HG02884 (cell line): Measurements from ENCODE around the gene STARD9.
"Not testable (repeated sequence)": the region's sequence is repeated elsewhere in the genome, so short reads cannot be mapped to it uniquely, and the experiment has no call there.

Experiments used
- ATAC-seq: cut with Tn5 transposase; IDR thresholded peaks from one replicate; pipeline ENCODE4 v1.9.1; 2021; ENCODE audit warnings: mild to moderate bottlenecking, moderate library complexity; ENCODE audit not compliant: unreplicated experiment

The STARD9 gene

DNA sequence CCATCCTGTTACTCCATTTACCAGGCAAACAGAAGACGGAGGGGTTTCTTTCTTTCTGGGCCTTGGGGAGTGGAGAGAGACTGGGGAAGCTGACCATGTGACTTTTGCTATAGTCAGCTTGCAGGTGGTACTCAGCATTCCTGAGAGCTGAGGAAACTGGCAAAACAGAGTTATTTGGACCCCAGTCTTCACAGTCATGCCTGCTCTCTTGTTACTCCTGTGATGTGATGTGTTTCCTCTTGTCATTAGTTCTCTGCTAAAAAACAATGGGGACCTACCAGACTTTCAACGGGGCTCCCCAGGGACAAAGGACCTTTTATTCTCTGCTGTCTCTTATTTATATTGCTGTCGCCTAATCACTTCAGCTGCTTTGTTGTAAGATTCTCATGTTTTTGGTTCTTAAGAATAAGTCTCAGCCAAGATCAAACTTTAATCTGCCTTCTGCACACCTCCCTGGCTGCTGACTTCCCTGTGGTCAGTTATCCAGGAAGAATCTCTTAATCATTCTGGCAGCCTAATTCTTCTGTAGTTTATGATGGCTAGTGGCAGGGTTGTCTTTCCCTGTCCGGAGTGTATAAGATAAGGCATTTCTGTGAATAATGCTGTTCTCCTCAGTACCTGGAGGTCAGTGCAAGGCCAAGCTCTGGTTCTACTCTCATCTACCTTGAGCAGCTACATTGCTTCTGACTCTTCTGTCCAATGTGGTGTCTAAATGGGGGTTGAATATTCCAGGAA is 8.8 kb downstream of the STARD9 start:
- no peak for ATAC-seq

DNA sequence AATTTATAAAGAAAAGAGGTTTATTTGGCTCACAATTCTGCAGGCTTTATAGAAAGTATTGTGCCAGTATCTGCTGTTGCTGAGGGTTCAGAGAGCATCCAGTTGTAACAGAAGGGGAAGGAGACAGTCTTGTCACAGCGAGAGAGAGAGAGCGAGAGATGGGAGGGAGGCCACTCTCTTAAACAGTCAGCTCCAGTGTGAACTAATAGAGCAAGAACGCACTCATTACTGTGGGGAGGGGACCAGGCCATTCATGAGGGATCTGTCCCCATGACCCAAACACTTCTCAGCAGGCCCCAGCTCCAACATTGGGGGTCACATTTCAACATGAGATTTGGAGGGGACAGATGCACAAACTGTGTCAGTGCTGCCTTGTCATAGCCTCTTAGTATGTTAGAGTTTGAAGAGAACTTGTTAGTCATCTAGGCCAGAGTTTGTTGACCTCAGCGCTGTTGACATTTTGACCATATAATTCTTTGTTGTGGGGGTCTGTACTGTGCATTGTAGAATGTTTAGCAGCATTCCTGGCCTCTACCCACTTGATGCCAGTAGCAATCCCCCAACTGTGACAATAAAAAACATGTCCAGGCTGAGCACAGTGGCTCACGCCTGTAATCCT is 15.3 kb downstream of the STARD9 start:
- no peak for ATAC-seq

DNA sequence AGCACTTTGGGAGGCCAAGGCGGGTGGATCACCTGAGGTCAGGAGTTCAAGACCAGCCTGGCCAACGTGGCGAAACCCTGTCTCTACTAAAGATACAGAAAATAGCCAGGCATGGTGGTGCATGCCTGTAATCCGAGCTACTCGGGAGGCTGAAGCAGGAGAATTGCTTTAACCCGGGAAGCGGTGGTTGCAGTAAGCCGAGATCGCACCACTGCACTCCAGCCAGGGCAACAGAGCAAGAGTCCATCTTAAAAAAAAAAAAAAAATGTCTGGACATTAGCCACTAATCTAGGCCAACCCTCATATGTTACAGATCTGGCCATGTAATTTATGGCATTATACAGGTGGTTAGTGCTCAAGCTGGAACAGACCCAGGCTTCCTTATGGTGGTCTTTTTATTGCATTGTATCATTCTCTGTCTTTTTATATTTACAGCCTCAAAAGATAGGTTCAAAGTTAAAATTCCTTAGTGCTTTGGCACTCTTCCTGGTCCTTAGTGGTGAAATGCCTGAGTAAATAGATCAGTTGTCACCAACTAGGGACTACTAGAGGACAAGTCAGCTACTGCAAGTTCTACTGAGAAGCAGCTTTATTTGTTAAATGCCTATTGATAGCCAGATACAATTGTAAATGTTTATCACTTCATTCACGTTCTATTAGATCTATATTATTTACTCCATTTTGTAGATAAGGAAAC is 16.0 kb downstream of the STARD9 start:
- ATAC-seq, result no peak

- no peak for ATAC-seq
Observed at GRCh38 chr15:42592716-42593115, 17.3 kb downstream of the STARD9 start.

- no peak for ATAC-seq
Observed at GRCh38 chr15:42593143-42593542, 17.7 kb downstream of the STARD9 start.

GRCh38 chr15:42594095-42594494 is 18.7 kb downstream of the STARD9 start:
- ATAC-seq, result no peak

GRCh38 chr15:42595626-42596240 is 20.3 kb downstream of the STARD9 start:
- no peak for ATAC-seq

DNA sequence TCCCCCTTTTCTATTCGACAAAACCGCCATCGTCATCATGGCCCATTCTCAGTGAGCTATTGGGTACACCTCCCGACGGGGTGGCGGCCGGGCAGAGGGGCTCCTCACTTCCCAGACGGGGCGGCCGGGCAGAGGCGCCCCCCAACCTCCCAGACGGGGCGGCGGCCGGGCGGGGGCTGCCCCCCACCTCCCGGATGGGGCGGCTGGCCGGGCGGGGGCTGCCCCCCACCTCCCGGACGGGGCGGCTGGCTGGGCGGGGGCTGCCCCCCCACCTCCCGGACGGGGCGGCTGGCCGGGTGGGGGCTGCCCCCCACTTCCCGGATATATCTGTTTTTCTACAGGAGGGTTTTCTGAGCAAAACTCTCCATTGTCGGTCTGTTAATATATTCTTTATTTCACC is 25.9 kb downstream of the STARD9 start:
- ATAC-seq, result not testable (repeated sequence)

GRCh38 chr15:42602501-42602900 is 27.1 kb downstream of the STARD9 start:
- ATAC-seq, result no peak

DNA sequence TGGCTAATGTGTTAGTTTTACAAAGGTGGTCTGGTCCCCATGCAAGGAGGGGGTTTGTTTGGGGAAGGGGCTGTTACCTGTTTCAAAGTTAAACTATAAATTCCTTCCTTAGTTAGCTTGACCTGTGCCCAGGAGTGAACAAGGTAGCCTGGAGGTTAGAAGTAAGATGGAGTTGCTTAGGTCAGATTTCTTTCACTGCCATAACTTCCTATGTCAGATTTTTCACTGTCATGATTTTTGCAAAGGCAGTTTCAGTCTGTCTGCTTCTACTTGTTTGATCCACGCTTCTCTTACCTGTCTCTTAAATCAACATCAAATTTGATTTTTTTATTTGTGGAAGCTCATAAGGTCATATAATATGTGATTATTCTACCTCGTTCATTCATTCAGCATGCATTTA is 28.6 kb downstream of the STARD9 start:
- no peak for ATAC-seq

DNA sequence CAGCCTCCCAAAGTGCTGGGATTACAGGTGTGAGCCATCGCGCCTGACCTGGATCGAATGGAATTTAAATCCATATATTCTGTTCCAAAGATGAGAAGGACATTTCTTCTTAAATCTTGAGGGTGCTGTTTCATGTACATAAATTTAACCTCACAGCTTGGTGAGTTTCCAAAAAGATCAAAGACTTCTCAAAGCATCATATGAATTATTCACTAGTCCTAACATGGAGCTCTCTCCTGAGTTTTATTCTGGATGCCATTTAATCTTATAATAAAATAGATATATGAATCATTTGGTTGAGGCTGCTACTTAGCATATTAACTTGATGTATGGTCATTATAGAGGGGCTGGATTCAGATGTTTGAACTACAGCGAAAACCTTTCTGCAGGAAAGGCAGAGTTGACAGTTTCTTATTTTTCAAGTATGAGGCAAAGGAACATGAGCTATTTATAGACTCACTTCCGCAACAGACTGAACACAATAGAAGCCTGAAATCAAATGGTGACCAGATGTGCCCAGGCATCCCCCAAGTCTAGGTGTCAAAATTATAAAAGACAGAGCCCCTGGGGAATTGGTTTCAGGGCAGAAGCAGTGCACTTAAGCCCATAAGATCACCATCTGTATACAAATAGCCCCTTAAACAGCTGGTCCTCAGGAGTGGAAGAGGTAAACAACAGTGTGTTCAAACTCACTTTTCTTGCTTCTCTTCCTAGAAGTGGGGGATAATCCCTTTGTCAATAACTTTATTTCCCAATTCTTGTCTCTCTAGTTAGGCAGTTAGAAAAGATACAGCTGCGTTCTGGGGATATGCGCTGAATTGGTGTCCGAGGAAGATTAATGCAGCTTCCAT is 29.7 kb downstream of the STARD9 start:
- ATAC-seq, result no peak

GRCh38 chr15:42605796-42606195 is 30.4 kb downstream of the STARD9 start:
- ATAC-seq, result no peak

GRCh38 chr15:42608110-42608531 is 32.7 kb downstream of the STARD9 start:
- ATAC-seq, result no peak

DNA sequence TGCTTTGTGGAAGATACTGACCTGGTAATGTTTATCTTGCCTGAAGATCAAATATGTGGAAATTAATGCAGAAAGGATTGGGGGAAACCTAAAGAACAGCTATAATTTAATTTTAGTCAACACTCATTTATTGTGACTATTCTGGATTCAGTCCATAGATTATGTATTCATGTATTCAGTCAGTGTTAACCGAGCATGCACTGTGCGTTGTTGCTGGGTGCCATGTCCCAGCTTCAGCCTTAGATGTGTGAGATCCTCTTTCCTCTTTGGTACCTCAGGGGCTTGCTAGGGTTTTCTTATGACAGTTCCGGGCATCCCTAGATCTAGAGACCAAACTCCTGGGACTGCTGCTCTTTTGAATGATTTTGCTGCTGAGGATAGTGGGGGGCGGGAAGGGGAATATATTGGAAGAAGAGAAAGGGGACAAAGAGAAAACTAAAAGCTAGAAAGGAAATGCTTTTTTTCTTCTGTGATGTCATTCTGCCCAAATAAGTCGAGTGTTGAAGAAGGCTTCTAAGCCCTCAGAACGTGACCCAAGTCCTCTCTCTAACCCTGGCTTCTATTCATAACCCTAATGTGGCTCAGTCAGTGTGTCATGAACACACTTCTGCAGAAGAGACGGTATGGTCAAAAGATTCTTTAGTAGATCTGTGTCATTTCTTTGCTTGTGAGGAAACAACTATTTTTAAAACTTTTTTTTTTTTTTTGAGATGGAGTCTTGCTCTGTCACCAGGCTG is 33.5 kb downstream of the STARD9 start:
- ATAC-seq, result no peak

GRCh38 chr15:42611532-42611931 is 36.1 kb downstream of the STARD9 start:
- ATAC-seq, result no peak

DNA sequence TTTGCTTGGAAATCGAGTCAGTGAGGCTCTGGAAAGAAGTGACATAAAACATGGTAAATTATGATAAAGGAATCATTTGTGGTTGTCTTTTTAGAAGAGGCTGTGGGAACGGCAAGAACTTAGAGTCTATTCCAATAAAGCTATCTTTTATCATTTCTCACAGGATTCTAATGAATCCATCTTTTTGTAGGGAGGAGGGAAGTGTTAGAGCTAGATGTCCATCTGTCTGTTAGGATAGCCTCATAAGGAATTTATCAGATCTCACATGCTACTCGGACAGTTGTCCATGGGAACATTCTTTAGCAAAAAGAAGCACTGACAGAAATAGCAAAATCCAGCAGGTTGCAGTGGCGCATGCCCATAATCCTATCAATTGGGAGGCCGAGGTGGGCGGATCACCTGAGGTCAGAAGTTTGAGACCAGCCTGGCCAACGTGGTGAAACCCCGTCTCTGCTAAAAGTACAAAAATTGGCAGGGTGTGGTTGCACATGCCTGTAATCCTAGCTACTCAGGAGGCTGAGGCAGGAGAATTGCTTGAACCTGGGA is 37.0 kb downstream of the STARD9 start:
- no peak for ATAC-seq

DNA sequence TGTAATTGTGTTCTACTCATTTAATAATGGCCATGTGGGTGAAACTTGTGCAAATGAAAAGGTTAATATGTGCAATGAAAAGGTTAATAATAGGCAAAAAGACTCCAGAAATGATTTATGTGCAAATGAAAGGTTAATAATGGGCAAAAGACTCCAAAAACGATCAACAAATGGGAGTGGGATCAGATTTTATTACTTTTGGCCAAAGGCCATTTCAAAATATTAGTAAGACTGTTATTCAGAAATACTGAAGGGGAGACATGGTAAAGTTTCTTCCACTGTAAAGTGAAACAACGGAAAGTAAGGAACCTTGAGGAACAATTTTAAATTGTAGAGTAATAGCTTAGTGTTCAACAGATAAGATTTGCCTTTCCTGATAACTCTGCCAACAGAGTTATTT is 40.7 kb downstream of the STARD9 start:
- ATAC-seq, result no peak

GRCh38 chr15:42619656-42620371 is 44.4 kb downstream of the STARD9 start:
- no peak for ATAC-seq

GRCh38 chr15:42621386-42621785 is 46.0 kb downstream of the STARD9 start:
- no peak for ATAC-seq
